ENCODE results near the gene DCHS2.

The DCHS2 gene

DNA sequence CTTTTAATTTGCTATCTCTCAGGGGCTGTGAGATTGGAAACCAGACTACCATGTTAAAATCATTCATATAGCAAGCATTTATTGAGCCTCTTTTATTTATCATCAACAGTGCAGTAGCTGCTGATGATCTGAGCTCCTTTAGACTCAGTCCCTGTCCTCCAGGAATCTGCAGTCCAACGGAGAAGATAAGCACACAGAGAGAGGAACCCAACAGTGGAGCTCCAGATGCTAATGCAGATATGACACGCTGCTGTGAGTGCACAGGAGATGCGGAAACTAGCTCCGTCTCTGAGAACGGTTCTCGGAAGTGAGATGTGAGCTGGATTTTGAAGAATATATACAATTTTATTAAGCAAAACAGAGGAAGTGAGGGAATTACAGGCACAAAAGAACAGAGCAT lies 35.4 kb downstream of the DCHS2 start:
- TF ChIP-seq EZH2 (IDR thresholded peaks at IDR 0.05; ENCODE audit: borderline replicate concordance, low read length) = no peak
- TF ChIP-seq, protein P1, sequence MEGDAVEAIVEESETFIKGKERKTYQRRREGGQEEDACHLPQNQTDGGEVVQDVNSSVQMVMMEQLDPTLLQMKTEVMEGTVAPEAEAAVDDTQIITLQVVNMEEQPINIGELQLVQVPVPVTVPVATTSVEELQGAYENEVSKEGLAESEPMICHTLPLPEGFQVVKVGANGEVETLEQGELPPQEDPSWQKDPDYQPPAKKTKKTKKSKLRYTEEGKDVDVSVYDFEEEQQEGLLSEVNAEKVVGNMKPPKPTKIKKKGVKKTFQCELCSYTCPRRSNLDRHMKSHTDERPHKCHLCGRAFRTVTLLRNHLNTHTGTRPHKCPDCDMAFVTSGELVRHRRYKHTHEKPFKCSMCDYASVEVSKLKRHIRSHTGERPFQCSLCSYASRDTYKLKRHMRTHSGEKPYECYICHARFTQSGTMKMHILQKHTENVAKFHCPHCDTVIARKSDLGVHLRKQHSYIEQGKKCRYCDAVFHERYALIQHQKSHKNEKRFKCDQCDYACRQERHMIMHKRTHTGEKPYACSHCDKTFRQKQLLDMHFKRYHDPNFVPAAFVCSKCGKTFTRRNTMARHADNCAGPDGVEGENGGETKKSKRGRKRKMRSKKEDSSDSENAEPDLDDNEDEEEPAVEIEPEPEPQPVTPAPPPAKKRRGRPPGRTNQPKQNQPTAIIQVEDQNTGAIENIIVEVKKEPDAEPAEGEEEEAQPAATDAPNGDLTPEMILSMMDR (IDR thresholded peaks at IDR 0.05; ENCODE audit: low read length) = no peak
- Histone ChIP-seq H3F3A (ENCODE audit: insufficient read depth, low read length) (no peaks in the 10 kb centered on the region), H3K27ac (ENCODE audit: low read depth, low read length, poor library complexity, severe bottlenecking) (no peak overlapping the region), H3K9ac (ENCODE audit: low read length) (no peak overlapping the region), H3K79me2 (ENCODE audit: insufficient read depth, low read length) (no peaks in the 10 kb centered on the region), H3K4me3 (ENCODE audit: low read depth, low read length, poor library complexity, severe bottlenecking) (no peak overlapping the region), H2AFZ (ENCODE audit: low read length) (no peak overlapping the region), H3K36me3 (ENCODE audit: insufficient read depth, low read length) (no peaks in the 10 kb centered on the region), H3K4me2 (ENCODE audit: low read length) (no peak overlapping the region), H3K27me3 (ENCODE audit: insufficient read depth, low read length) (no peaks in the 10 kb centered on the region), H3K9me3 (ENCODE audit: low read length) (no peaks in the 10 kb centered on the region), H4K20me1 (ENCODE audit: insufficient read depth, low read length) (no peaks in the 10 kb centered on the region), H3K9me2 (ENCODE audit: low read depth, low read length) (no peaks in the 10 kb centered on the region), H3K4me1 (ENCODE audit: insufficient read depth, low read length, severe bottlenecking) (no peaks in the 10 kb centered on the region)

DNA sequence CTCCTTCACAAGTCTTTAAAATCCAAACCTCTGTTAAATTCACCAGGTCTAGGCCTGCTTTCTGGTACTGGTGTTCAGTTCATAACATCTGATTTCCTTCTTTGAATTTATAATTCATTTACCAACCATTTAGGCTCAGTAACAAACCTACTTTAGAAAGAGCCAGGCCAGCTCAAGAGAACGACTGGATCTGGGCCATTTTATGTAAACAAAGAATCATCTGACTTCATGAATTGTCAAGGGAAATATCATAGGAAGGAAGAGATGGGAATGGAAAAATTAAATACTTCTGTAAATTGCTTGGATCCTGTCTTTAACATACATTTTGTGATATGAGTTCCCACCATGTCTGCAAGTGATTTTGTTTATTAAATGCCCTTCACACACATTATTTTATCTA lies 36.5 kb downstream of the DCHS2 start:
- no peak overlapping the region for H2AFZ ChIP-seq (ENCODE audit: low read length)
- no peak for TF ChIP-seq EZH2 (IDR thresholded peaks at IDR 0.05; ENCODE audit: borderline replicate concordance, low read length)
- TF ChIP-seq, protein P1 (IDR thresholded peaks at IDR 0.05; ENCODE audit: low read length) = no peak
- H3F3A ChIP-seq (ENCODE audit: insufficient read depth, low read length) = no peaks in the 10 kb centered on the region
- H3K79me2 ChIP-seq (ENCODE audit: insufficient read depth, low read length) = no peaks in the 10 kb centered on the region
- H3K4me3 ChIP-seq (ENCODE audit: low read depth, low read length, poor library complexity, severe bottlenecking) = no peak overlapping the region
- no peak overlapping the region for H3K9ac ChIP-seq (ENCODE audit: low read length)
- no peak overlapping the region for H3K4me2 ChIP-seq (ENCODE audit: low read length)
- no peaks in the 10 kb centered on the region for H3K4me1 ChIP-seq (ENCODE audit: insufficient read depth, low read length, severe bottlenecking)
- no peak overlapping the region for H3K27ac ChIP-seq (ENCODE audit: low read depth, low read length, poor library complexity, severe bottlenecking)
- H4K20me1 ChIP-seq (ENCODE audit: insufficient read depth, low read length) = no peaks in the 10 kb centered on the region
- no peaks in the 10 kb centered on the region for H3K9me3 ChIP-seq (ENCODE audit: low read length)
- H3K27me3 ChIP-seq (ENCODE audit: insufficient read depth, low read length) = no peaks in the 10 kb centered on the region
- no peaks in the 10 kb centered on the region for H3K36me3 ChIP-seq (ENCODE audit: insufficient read depth, low read length)
- H3K9me2 ChIP-seq (ENCODE audit: low read depth, low read length) = no peaks in the 10 kb centered on the region

DNA sequence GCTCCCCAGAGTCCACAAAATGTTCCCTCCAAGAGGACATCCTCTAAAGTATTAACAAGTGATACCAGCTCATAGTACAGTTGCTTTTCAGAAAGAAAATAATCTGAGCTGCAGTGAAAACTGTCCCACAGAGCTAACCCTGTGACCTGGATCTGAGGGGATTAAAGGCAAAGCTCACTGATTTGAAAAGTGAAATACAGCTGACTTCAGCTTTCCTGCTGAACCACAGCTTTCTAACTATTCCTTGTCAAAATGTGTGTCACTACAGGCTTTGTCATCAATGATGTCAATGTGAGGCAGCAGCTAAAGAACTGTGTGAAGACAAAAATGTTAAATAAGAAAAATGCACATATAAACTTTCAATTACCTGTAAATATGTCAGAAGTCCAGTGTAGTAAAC lies 36.9 kb downstream of the DCHS2 start:
- H3K27ac ChIP-seq (ENCODE audit: low read depth, low read length, poor library complexity, severe bottlenecking) = no peak overlapping the region
- no peaks in the 10 kb centered on the region for H3K79me2 ChIP-seq (ENCODE audit: insufficient read depth, low read length)
- H3K4me2 ChIP-seq (ENCODE audit: low read length) = no peak overlapping the region
- H3K4me1 ChIP-seq (ENCODE audit: insufficient read depth, low read length, severe bottlenecking) = no peaks in the 10 kb centered on the region
- no peaks in the 10 kb centered on the region for H3K36me3 ChIP-seq (ENCODE audit: insufficient read depth, low read length)
- no peaks in the 10 kb centered on the region for H3K9me3 ChIP-seq (ENCODE audit: low read length)
- H3K9me2 ChIP-seq (ENCODE audit: low read depth, low read length) = no peaks in the 10 kb centered on the region
- no peaks in the 10 kb centered on the region for H4K20me1 ChIP-seq (ENCODE audit: insufficient read depth, low read length)
- no peaks in the 10 kb centered on the region for H3K27me3 ChIP-seq (ENCODE audit: insufficient read depth, low read length)
- no peak for TF ChIP-seq EZH2 (IDR thresholded peaks at IDR 0.05; ENCODE audit: borderline replicate concordance, low read length)
- TF ChIP-seq, protein P1 (IDR thresholded peaks at IDR 0.05; ENCODE audit: low read length) = no peak
- no peak overlapping the region for H2AFZ ChIP-seq (ENCODE audit: low read length)
- no peak overlapping the region for H3K9ac ChIP-seq (ENCODE audit: low read length)
- no peak overlapping the region for H3K4me3 ChIP-seq (ENCODE audit: low read depth, low read length, poor library complexity, severe bottlenecking)
- H3F3A ChIP-seq (ENCODE audit: insufficient read depth, low read length) = no peaks in the 10 kb centered on the region
